Dermis blood vessel endothelial cell (primary cell): ENCODE measurements around the gene DNAJC21. TPM values are rescaled to one million over a fixed set of nuclear protein-coding genes. Genes with fewer than 3 reads are reported as not detected.
"Not testable (repeated sequence)": the region's sequence is repeated elsewhere in the genome, so short reads cannot be mapped to it uniquely, and the experiment has no call there.

Experiments used
- DNase-seq: peaks from one replicate; pipeline ENCODE4 v3.0.0; 2010
- total RNA-seq: library from RNA; depleted of rRNA; stranded (reverse); fragments of >200 nt; gene quantifications from 2 replicates; pipeline ENCODE4 v1.2.3, GENCODE V29; 2014

DNAJC21 gene
- 44.1 and 48.0 TPM in 2 replicates for total RNA-seq

DNA sequence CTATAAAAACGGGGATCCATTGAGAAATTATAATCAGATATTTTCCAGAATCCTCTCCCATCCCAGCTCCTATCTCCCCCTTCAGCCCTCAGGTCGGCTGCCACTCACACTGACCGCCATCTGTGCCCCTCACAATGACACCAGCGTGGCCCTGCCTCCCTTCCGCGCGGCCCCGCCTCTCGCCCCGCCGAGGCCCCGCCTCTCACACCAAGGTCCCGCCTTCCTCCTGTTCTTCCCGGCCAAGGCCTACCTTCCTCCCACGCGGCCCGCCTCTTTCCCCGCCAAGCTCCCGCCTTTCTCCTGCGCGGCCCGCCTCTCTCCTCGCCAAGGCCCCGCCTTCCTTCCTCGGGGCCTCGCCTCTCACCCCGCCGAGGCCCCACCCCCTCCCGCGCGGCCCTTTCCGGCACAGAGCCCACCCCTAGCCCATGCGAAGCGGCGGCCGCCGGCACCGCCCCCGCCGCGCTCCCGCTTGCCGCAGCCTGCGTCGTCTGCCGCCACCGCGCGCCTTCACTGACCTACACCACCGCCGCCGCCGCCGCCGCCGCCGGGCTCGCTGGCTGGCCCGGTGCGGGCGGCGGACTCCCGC is at the start of gene DNAJC21:
Gene DNAJC21, plus strand, starts transcription at position 426 of the 586 bp plus-strand sequence. CDS start 261 bp downstream, outside the sequence.
- DNase-seq: peak; percentile 98

DNA sequence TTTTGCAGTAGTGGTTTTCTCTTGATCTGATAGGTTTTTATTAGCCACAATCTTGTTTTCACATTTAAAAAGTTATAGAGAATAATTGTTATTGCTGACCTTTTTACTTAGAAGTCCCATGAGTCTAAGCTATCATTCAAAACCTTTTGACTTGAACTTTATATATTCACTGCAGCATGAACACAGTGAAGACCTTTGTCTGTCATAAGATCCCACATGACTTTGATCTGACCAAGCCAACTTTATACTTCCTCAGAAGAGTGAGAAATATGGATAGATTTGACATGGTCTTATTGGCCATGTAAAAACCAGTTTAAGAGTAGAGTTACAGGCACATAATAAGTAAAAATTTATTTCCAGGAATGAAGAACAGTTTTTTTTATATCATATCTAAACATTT is 48.1 kb upstream of the DNAJC21 start:
- no peak for DNase-seq

DNA sequence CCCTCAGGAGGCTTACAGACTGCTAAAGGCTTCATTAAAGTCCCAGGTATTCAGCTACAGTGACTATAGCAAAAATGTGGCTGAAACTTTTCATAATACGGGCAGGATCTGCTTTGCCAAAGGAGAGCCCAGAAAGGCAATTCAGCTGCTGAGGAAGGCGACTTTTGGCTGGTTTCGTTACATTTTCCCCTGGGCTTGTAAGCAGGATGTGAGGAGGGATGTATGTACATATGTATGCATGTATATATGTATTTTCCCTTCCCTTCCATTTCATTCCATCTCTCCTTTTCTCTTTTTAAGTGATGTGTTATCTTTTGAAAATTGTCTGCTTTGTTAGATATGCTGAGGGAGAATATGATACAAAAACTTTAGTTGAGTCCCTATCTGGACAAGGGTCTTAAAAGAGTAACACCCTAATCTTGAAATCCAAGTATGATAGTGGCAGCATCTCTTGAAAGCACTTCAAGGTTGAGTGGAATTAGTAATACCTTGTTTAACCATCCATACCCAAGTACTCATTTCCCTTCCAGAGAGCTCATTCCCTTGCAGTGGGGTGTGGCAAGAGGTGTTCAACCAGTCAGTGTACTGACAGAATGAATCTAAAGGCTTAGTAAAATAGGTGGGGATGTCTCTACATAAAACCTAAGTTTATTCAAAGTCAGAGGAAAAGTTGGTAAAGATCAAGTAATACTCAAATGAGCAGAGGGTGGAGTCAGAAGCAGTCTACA is 42.8 kb upstream of the DNAJC21 start:
- no peak for DNase-seq

DNA sequence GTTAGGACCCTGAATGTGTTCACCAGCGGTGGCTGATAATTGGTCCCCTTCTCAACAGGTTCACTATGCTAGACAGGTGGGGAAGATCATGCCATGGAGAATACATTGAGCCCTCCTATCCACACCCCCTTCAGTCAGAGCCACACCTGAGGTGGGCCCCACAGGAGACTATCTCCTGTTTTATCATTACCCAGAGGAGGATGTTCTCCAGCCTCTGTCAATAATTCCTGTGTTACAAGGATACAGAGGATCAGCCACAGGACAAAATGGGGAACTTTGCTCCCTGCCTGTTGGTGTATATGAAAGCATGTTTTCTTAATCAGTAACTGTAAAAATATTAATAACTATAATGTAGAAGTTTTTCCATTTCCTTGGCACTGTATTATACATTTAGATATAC is 40.0 kb upstream of the DNAJC21 start:
- no peak for DNase-seq

DNA sequence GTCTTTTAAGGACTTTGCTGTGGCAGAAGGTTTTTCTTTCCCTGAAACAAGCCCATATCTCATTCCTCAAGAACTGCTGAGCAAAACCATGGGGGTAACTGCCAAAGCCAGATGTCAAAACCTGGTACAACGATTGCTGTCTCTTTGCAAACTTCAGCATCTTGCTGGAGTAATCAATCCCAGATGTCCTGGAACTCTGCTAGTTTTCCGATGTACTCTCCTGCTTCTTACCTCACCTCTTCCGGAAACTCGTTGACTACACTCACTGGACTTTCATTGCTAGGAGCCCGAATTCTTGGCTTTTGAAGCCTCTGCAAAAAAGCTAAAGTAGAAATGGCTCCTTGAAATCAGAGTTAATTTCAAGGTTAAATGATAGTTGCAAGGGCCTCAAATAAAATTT is 37.4 kb upstream of the DNAJC21 start:
- no peak for DNase-seq

DNA sequence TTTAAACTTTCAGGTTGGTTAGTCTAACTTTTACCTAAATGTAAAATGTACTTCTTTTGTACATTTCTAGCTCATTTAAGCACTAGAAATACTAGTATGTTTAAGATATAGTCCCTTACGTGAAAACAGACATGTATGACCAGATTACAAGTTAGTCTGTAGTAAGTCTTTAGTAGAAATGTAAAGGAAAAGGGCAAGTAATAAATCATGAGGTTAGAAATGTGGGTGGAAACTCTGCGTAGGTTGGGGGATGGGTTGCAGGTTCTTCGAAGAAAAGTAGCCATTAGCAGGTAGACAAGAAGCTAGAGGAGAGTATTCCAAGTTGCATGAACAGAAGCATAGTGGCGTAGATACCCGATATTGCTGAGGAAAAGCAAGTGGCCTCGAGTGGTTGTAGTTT is 36.9 kb upstream of the DNAJC21 start:
- DNase-seq: no peak

DNA sequence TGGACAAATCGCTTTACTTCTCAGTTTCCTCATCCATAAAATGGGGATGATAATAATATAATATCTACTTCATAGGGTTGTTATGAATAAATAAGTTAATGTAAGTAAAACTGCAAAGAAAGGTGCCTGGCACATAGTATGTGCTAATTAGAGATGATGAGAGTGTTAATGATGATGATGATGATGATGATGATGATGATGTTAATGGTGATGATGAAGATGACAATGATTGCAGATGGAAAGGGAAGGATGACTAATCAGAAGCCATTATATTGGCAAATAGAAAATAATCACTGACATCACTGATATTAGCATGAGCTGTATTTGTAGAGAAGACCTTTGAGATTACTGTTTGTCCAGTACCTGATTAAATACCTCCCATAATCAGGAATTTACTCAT is 34.6 kb upstream of the DNAJC21 start:
- DNase-seq: no peak

DNA sequence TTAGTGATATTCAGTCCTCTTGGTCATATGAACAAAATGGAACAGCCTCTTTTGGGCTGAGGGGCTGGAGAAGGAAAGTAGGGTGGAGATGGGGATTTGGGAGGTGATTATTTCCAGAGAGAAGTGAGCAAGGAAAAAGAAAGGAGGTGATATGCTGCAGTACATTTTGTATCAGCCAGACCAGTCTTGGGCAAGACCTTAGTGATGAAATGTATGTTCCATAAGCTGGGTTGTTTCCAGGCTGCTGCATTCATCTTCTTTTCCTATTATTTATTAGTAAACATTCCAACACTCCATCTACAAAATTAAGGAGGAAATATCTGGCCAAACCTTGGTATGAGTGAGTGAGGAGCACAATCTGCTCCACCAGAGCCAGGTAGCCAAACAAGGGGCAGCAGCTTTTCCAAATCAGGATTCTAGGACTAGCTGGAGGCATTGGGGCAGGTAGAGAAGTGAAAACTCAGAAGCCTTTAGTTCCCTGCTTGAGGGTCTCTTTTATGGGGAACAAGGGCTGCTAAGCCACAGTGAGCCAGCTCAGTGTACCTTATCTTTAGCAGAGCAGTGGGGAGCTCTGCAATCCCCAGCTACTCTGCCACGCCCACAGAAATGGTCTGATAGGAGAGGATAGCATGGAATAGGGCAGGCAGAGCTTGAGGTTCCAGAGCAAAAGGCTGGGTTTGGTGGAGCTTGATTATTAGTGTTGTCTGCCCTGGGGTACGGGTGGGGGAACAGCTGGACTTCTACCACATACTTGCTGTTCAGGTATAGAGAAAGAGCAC is 33.5 kb upstream of the DNAJC21 start:
- no peak for DNase-seq

DNA sequence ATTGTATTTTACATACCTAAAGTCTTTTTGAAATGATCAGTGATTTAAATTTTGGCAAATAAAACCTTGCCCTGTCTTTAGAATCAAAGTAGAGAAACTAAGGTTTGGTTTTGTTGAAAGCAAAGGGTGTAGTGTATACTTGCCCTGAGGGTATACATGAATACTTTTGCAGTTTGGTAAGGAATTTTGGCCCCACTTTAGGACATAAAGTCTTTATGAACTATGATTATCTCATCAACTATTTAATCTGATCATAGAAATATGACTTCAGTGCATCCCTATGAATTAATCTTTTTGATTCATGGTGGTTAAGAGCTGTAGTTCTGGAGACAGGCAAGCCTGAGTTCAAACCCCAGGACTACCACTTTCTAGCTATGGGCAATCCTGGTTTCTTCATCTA is 31.7 kb upstream of the DNAJC21 start:
- DNase-seq: no peak

DNA sequence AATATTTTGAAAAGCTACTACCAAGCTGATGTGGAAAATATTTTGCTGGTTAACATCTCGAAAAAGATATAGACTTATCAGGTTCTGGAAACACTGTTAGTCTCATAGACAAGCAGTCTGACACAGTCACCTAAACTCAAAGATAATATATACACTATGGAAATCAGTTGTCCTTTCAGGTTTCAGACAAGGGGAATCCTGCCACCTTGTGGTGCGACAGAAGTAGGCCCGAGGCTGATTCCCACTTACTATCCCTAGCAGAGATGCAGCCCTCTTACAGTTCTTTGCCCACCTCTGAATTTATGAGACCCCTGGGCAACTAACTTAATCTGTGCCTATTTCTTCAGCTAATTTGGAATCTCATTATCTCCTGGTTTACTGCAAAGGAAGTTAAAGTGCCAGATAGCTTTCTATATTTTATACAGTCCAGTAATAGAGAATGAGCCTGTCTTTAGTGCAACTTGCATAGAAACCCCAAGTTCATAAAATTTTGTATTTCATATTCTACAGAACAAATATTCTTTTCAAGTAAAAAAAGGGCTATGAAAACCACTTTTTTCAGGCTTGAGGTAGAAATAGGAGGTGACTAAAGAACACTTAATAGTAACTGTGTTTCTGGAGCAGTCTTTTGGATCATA is 31.0 kb upstream of the DNAJC21 start:
- DNase-seq: peak; percentile 87

DNA sequence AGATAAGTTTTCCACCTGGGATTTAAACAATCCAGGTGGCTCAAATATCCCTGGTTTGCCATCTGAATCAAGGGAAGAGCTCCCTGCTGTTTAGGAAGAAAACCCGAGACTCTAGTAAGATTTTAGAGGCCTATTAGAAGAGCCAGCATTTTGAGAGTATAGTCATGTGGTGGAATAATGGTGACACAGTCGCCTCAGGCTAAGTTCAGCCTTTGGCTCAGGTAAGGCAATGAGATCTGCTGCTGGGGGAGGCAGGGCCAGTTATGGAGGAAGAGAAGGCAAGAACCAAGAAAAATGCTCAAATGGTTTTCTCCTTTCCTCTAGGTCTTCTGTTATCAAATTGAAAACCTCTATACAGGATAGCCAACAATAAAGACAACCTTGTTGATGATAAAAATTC is 30.3 kb upstream of the DNAJC21 start:
- DNase-seq: no peak

DNA sequence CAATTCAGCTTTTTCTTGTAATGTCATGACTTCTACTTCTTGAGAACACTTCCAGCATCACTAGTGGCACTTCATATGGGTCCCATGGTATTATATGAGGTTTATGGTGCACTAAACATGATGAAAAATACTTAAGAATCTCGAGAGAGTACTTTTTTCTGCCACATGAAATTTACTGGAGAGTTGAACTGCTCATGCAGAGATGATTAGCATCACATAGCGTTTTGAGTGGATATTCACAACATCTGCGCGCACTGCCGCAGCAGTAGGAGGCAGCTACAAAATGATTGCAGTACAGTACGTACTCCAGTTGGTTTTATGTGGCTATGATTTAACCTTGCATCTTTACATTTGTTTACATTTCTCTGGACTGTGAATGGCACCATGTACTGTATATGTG is 28.7 kb upstream of the DNAJC21 start:
- no peak for DNase-seq

DNA sequence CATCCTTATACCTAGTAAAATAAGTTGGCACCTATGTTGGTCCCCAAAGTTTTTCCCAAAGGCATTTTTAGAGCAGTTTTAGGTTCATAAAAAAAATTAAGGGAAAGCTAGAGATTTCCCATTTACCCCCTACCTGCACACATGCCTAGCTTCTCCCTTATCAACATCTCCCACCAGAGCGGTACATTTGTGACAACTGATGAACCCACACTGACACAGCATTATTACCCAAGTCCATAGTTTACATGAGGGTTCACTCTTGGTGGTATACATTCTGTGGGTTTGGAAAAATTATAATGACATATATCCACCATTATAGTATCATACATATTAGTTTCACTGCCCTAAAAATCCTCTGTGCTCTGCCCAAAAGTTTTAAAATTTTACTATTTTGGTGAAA is 26.1 kb upstream of the DNAJC21 start:
- no peak for DNase-seq

DNA sequence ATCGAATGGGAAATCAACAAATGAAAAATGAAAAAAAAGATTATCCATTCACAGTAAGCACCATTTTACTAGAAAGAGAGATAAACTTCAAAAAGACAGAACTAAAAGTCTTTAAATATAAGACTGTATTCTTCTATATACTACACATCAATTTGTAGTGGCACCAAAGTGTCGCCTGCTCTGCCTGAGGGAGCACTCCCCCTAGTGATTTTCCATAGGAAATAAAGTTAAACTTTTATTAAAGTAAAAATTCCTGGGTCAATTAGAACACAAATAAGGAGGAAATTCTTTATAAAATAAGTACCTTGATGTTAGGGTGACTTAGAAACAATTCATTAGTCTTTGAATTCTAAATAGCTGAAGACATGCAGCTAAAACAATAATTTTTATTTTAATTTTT is 23.8 kb upstream of the DNAJC21 start:
- peak; percentile 47 for DNase-seq

DNA sequence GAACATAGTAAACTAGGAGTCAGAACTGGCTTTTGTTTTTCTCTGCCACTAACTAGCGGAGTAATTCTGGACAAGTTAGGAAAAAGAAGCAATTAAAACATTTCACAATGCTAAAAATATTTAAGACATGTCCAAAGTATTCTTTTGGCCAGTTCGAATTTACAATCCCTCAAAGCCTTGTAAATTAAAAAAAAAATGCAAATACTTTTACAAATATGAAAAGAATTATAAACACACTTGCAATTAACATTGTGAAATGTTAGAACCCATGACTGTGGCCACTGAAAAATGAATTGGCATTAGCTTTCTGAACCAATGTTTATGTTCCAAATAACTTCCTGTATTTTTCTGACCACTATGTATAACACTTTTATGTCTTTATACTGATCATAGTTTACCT is 16.3 kb upstream of the DNAJC21 start:
- no peak for DNase-seq

DNA sequence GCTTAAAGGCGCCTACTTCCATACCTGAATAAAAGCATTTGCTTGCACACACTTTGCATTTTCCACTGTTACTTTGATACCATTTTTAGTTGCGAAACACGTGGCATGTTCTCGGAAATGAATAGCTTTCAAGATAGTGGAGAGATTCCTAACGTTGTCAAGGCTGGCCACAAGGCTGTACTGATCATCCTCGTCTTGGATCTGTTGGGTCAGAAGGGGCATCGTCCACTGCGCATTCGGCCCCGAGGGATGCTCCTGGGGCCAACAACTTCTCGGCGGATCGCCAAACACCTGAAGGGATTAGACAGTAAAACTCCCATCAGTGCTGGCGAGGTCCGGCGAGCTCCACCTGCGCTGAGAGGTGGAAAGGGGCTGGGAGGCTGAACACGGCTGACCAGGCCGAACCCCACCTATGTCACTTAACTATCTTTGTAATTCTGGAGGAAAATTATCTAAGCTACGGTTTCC is 14.7 kb upstream of the DNAJC21 start:
- DNase-seq: peak; percentile 34

DNA sequence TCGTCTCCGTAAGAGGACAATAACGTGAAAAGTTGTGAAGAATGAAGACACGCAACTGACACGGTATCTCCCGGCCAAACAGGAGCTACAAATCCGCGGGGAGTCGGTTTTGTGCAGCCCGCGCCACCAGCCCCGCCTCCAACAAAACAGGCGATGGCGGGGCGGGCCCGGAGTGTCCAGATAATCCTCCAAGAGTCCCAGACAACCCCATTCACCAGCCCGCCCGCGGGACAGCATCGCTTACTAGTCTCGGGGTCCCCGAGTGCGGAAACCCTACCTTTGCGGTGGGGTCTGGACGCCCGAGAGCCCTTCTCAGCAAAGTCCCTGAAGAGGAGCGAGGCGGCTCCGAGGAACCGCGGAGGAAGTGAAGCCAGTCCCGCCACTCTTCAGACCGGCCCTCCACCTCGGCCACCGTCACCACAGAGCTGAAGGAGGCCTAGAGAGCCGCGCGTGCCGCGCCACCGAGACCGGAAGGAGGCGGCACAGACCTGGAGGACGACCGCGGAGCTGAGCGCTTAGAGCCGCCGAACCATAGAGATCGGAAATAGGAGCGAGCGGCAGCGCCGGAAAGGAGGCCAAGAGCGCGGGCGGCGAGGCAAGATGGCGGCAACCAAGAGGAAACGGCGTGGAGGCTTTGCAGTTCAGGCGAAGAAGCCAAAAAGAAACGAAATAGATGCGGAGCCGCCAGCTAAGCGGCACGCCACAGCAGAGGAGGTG is 14.1 kb upstream of the DNAJC21 start, which contains the start of the genes BRIX1 and RAD1:
Gene BRIX1, plus strand, starts transcription at position 573 of the 717 bp plus-strand sequence. Its CDS starts 28 bp downstream, at position 601.
Gene RAD1, minus strand, starts transcription at position 366 of the 717 bp plus-strand sequence. CDS start 612 bp downstream, outside the sequence.
- peak; percentile 99 for DNase-seq

DNA sequence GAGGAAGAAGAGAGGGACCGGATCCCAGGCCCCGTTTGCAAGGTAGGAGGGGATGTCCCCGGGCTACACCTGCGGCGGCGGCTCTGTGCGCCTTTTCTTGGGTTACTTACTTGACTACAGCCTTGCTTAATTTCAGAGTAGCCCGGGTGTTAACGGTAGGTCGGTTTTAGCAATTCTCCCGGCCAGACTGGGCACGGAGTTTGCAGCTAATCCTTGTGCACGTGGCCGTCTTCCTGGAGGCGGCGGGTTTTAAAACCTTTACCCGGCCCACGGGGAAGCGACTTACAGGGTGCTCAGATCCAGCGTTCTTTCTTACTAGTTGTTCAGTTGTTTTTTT is 13.5 kb upstream of the DNAJC21 start:
- DNase-seq: peak; percentile 27

DNA sequence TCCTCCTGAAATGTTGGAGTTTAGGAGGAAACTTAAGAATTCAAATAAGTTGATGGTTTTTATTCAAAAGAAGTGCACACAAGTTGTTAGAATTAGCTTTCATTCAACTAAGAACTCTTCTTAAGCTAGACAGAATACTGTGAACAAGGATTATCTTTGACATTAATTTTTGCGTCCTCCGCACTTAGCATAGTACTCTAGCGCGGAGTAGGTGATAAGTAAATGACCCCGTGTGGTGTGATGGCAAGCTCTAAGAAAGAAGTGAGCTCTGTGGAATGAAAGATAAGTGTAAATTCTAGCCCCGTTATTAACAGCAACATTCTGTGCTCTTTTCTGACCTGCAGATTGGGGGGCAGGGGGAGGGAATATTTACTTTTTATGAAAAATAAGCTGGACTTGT is 12.8 kb upstream of the DNAJC21 start:
- DNase-seq: no peak

DNA sequence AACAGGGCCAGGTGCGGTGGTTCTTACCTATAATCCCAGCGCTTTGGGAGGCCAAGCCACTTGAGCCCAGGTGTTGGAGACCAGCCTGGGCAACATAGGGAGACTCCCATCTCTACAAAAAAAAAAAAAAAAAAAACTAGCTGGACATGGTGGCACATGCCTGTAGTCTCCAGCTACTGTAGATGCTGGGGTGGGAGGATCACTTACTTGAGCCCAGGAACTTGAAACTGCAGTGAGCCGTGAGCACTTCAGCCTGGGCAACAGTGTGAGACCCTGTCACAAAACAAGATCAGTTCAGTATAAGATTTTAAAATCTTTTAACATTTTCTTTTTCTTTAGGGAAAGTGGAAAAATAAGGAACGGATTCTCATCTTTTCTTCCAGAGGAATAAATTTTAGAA is 11.3 kb upstream of the DNAJC21 start:
- no peak for DNase-seq

DNA sequence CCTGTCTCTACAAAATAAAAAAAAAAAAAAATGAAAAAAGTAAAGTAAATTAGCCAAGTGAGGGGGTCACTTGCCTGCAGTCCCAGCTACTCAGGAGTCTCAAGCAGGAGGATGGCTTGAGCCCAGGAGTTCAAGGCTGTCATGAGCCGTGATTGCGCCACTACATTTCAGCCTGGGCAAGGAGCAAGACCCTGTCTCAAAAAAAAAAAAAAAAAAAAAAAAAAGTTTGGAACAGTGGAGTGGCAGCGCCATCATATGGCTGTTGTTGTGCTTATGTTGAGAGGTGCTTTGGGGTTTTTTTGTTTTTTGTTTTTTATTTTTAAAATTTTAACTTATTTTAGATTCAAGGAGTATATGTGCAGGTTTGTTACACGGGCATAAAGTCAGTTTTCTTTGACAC is 10.3 kb upstream of the DNAJC21 start:
- DNase-seq: no peak

DNA sequence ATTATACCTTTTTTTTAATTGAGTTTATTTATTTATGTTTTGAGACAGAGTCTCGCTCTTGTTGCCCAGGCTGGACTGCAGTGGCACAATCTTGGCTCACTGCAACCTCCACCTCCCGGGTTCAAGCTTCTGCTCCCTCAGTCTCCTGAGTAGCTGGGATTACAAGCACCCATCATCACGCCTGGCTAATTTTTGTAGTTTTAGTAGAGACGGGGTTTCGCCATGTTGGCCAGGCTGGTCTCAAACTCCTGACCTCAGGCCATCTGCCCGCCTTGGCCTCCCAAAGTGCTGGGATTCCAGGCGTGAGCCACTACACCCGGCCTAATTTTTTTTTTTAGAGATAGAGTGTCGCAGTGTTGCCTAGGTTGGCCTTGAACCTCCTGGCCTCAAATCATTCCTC is 6.1 kb upstream of the DNAJC21 start:
- not testable (repeated sequence) for DNase-seq
